RKO (cell line): ENCODE data around the gene ABCA1.

ENCODE experiments used
- DNase-seq: peaks from one replicate; pipeline ENCODE4 v3.0.0-alpha.2; 2016; ENCODE audit warnings: low spot score

Gene ABCA1

DNA sequence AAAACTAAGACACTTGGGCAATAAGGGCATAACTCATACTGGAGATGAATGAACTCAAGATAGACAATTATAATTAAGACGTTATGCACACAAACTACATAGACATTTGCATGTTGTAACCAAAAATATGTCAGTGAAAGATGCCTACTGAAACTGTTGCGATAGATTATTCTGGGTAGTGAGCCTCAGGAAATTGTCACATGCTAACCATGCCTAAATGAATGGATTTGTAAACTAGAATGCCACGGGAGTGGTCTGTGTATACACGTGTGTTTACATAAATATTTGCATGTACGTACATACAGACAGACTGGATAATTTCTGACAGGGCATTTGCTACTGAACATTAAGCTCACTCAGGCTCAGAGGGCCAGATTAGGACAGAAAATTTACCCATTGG lies 162.8 kb downstream of the ABCA1 start:
- DNase-seq = no peak

DNA sequence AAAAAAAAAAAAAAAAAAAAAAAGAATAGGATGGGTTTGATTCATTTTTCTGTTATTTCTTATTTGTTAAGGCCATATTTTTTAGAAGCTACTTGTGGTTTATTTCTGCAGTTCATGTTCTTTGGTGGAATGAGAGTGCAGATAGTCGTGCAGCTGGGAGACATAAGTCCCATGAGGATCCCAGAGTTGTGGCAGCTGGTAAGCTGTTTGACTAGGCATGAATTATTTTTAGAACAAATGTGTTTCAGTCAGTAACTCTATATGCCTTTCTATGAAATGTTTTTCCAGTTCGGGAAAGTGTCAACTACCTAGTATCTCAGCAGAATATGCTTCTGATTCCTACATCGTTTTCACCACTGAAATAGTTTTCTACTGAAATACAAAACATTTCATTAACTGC lies 169.0 kb downstream of the ABCA1 start:
- no peak for DNase-seq

DNA sequence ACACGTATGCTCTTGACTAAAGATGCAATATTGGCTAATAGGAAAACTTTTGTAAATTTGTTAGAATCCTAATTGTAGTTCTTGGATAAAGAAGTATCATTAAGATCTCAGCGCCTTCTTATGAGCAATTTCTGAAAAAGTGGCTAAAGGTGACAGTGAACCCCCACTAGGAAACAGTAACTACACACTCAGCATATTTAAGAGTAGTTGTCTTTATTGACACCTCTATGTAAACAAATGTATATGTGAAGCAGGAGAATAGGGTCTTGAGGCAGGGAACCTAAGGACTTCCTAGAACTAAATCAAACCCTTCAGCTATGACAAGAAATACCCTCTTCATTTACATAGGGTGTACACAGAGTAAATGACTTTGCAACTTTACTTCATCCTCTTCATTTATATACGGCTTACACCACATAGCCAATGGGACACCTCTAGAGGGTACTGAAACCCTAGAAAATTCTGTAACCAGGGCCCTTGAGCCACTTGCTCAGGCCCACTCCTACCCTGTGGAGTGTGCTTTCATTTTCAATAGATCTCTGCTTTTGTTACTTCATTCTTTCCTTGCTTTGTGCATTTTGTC lies 177.7 kb downstream of the ABCA1 start:
- DNase-seq = no peak

DNA sequence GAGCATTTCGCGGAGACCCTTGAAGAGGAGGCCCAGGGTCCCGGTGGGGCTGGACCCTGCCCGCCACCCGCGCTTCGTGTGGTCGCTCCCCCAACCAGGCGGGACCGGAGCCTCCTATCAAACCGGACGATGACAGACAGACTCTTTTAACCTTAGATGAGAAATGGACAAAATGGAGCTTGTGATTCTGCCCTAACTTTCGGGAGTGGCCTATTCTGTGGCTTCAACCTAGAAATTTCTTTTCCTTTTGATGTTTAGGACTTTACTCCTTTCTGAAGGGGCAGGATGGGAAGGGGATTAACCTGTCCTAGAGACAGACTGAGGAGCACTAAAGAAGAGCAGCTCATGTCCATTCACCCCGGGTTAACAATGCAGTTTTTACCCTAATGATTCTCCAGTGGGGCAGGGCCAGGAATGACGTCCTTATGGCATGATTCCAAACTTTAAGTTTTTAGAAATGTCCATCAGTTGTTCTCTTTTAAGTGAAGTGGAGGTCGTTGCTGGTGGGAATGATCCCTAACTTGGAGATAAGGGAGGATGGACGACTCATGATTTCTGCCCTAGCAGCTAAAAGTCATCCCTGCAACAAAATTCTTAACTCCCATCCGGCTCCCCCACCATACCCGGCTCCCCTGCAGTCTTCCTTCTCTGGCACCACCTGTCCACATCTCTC lies 179.5 kb downstream of the ABCA1 start:
- DNase-seq = peak; percentile 55

DNA sequence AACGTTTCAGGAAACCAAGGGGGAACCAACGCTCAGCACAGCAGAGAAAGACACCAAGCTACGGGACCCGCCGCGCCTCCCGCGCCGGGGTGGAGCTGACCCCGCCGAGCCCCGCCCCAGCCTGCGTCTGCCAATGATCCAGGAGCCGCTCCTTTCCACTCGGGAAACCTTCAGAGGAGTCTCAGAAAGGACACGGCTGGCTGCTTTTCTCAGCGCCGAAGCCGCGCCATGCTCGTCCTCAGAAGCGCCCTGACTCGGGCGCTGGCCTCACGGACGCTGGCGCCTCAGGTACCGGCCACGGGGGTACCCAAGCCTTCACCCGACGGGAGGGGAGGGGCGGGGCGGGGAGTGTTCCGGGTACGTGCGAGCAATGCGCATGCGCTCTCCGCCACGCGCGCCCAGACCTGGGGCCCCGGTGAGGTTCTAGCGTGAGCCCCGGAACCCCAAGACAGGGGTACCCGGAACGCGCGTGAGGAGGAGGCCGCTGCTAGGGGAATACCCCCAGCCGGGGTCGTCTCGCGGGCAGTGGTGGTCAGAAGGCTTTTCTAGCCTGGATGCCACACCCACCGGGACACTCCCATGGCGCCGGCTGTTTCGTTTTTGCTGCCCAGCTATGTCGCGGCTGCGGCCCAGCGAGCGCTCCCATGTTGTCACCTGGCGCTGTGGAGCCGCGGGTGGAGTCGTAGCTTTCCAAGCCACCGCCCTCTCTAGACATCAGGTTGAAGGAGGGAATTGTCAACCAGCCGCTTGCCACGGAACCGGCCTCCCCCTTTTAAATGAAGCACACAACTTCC lies 180.2 kb downstream of the ABCA1 start, which contains the start of gene NIPSNAP3A:
Gene NIPSNAP3A (plus strand): TSS at position 119 of the 794 bp plus-strand sequence. CDS start 110 bp downstream, at position 229.
- peak; percentile 86 for DNase-seq

DNA sequence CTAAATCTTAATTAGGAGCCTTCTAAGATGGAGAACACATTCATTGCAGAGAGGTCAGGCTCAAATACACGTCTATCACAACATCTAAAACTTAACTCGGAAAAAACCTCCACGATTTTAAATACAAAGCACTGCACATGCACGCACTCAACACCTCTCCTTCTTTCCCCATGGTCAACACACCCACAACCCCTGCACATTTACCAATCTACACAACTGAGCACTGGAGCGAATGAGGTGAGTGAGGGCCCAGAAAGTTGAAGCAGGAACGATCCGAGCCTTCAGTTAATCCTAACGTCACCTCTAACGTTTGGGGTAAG lies 180.8 kb downstream of the ABCA1 start:
- DNase-seq = no peak

DNA sequence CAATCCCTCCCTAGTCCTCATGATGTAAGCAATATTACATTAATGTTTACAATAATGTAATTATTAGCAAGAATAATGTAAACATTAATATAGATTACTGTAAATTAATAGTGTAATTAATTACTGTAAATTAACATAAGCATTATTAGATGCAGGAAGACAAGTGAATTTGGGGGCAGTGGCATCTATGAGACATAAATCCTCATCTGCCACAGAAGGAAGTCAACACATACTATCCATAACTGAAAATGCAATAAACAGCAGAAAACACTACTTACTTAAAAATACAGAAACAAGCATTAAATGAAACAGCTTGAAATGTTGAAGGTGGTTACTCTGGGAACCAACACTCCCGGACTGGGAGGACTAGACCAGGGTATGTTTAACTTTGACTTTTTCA lies 181.2 kb downstream of the ABCA1 start:
- DNase-seq = peak; percentile 36

DNA sequence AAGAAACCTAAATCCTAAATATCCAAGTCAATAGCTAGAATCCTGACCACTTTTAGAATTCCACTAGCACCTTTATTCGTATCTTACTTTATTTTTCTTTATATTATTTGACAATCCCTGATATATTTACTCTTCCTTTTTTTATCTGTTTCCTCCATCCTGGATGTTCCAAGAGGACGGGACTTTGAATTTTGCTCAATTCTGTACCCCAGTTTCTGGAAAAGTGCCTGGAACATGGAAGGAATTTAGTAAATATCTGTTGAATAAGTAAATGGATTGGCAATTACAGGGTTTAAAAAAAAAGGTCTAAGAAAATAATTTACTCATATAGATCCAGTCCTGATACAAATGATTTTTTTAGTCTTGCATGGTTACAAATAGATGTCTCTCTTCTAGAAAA lies 181.7 kb downstream of the ABCA1 start:
- no peak for DNase-seq

DNA sequence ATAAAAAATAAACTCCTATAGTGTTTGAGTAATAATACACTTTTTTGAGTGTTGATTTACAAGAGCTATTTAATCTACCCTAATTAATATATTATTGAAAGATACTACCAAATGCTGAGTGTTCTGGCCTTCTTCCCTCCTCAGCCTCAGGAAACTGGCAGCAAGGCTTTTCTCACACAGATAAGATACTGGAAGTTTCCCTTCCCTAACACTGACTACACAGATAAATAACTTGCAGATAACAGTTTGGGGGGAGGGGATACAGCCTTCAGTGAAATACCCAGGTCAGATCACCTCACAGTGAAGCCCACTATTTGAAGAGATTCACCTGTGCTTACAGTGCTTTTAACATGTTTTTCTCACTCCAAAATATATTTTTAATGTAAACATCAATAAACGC lies 182.1 kb downstream of the ABCA1 start:
- no peak for DNase-seq

DNA sequence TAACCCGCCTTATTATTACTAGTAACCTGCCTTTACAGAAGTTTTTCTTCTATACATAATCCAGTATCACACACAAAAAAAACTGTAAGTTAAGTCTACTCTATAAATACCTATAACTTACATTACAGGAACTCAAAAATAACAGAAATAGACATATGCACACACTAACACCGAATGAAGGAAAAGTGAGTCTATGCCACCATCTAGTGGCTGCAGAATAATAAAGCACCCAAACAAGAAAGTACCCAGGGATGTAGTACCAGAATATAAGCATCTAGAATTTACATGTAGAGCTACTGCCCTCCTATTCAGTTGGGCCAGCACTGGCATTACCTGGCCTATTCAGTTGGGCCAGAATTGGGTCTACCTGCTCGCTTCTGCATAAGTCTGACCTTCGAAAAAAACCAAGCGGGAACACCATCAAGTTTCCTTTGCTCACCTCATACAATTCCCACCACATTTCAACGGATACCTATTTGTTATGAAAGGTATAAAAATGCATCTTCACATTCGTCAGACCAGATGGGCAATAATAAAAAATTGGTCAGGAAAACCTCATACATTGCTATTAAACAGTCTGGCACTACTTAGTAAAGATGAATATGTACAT lies 184.5 kb downstream of the ABCA1 start:
- DNase-seq = peak; percentile 87

DNA sequence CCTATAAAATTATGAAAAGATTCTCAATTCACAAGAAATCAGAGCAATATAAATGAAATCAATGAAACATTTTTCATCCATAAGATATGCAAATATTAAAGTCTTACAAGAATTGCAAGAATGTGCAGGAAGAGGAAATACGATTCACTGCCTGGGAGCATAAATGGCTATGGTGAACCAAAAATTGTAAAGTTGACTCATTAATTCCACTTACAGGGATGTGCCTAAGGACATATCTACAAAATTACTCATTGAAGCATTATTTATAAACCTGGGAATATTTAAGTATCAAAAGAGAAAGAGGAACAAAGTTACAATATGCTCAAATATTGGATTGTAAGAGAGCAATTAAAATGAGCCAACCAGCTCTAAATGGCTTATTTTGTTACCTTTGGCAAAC lies 187.3 kb downstream of the ABCA1 start:
- DNase-seq = peak; percentile 59

DNA sequence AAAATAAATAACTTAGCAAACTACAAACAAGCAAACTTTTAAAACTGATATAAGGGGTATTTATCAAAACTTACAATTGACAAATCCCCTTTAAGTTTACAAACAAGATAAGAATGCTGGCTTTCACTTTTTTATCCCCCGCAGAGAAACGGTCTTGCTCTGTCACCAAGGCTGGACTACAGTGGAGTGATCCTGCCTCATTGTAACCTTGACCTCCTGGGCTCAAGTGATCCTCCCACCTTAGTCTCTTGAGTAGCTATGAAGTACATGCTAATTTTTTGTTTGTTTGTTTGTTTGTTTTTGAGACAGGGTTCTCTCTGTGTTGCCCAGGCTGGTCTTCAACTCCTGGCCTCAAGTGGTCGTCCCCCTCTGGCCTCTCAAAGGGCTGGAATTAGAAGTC lies 189.5 kb downstream of the ABCA1 start:
- no peak for DNase-seq
